GM12873 (cell line): ENCODE data around the gene ADORA2B.

Experiments
- TF ChIP-seq, protein P1 (sequence below): IDR thresholded peaks from 2 replicates; pipeline ENCODE4 v1.5.1; 2012; ENCODE audit warnings: low read depth, mild to moderate bottlenecking, moderate library complexity, low read length, control low read depth; ENCODE audit not compliant: insufficient read depth; ENCODE audit errors: missing control alignments

ADORA2B gene

DNA sequence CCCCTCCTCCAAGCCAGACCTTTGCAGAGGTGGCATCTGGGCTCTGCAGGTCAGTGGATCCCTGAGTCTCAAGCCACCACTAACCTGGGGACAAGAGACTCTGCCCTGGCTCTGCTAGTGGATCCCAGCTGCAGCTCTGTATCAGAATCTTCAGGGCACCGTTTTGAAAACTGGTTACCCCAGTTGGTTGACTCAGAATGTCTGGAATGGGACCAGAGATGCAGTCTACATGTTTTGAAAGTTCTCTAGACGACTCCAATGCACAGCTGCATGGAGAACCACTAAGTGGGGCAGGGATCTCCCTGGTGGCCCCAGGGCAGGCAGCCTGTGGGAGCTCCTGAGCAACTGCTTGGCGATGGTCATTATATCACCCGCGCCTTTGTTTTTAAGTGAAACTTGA is 34.1 kb upstream of the ADORA2B start:
- TF ChIP-seq, protein P1, sequence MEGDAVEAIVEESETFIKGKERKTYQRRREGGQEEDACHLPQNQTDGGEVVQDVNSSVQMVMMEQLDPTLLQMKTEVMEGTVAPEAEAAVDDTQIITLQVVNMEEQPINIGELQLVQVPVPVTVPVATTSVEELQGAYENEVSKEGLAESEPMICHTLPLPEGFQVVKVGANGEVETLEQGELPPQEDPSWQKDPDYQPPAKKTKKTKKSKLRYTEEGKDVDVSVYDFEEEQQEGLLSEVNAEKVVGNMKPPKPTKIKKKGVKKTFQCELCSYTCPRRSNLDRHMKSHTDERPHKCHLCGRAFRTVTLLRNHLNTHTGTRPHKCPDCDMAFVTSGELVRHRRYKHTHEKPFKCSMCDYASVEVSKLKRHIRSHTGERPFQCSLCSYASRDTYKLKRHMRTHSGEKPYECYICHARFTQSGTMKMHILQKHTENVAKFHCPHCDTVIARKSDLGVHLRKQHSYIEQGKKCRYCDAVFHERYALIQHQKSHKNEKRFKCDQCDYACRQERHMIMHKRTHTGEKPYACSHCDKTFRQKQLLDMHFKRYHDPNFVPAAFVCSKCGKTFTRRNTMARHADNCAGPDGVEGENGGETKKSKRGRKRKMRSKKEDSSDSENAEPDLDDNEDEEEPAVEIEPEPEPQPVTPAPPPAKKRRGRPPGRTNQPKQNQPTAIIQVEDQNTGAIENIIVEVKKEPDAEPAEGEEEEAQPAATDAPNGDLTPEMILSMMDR: no peak

DNA sequence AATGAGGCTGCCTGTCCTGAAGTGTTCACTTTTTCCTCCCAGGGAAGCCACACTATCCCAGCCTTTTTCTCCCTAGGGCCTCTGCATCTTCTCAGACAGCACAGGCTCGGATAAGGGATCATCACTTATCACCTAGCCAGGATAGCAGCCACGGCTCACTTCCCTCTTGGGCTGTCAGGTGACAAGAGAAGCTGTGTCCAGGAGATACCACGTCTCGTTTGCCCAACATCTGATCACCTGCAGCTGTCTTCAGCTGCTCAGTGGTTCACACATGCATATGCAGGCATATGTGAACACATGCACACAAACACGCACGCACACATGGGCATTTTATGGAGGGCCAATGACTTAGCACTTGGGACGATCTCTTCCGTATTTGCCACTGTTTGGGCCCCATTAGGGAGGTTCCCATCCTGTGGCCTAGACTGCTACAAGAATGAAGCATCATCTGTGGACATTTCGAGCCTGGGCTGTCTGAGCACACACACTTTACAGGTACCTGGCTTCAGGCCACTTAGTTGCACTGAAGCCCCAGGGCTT is 32.4 kb upstream of the ADORA2B start:
- TF ChIP-seq, protein P1: no peak

GRCh38 chr17:15913826-15914225 is 31.1 kb upstream of the ADORA2B start:
- TF ChIP-seq, protein P1: no peak

DNA sequence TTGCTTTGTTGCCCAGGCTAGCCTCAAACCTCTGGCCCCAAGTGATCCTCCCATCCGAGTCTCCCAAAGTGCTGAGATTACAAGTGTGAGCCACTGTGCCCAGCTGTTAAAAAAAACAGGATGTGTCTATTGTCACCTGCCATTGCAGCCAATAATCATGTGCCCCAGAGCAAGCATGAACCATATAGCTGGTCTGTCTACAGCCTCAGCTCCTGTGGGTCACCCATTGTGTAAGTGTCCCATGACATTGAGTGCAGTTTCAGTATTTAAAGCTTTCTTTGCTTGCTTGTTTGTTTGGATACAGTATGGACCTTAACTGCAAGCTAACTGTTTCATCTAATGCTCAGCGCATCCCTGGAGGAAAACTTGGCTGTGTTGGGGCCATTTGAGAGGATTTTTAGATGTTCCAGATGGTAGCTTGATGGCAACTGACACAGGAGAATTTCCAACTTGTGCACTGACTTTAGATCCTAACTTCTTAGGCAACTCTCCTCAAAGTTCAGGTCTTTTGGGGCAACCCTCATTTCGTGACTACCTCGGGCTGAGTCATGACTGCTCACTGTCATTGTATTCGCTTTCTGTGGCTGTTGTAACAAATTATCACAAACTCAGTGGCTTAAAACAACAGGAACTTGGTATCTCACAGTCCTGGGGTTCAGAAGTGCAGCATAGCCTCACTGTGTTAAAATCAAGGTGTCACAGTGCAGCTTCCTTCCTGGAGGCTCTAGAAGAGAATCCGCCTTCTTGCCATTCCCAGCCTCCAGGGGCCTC is 30.3 kb upstream of the ADORA2B start:
- TF ChIP-seq, protein P1: no peak

DNA sequence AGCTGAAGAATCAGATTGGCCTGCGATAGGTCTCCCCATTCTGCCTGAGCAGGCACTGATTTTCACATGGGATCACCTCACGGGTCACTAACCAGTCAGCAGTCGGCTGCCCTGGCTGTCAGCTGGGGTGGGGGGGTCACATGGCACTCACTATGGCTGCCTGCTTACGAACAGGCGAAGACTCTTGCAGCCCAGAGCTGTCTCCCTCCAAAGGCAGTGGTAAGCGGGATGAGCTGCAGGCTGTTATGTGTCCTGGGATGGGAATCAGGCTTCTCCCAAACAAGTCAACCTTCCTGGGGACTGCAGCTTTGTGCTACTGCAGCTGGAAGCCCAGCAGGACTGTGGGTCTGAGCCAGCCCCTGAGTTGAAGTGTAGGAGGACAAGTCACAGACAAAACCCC is 29.0 kb upstream of the ADORA2B start:
- TF ChIP-seq, protein P1: no peak

GRCh38 chr17:15917021-15917437 is 27.9 kb upstream of the ADORA2B start:
- TF ChIP-seq, protein P1: no peak

- TF ChIP-seq, protein P1: no peak
These were observed 27.4 kb upstream of the ADORA2B start for GRCh38 chr17:15917438-15918027.
